ENCODE results near the gene CDC37L1.
"Not testable (repeated sequence)": the region's sequence is repeated elsewhere in the genome, so short reads cannot be mapped to it uniquely, and the experiment has no call there.

The CDC37L1 gene

DNA sequence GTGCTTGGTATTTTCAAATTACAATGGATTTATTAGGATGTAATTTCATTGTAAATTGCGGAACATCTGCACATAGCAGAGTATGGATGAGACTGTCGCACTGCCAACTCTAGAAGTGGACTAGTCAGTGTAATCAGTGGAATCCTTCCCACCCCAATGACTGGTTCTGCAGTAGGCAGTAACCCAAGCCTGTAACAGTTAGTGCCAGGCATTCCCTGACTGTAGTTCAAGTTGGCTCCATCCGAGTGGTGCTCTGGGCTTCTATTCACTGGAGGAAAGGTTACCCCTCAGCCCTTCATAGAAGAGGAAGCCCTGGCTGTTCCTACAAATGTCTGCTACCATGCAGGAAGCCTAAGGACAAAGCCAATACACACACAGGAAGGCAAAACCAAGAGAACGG, 38.4 kb downstream of the CDC37L1 start:
- no peak for DNase-seq

DNA sequence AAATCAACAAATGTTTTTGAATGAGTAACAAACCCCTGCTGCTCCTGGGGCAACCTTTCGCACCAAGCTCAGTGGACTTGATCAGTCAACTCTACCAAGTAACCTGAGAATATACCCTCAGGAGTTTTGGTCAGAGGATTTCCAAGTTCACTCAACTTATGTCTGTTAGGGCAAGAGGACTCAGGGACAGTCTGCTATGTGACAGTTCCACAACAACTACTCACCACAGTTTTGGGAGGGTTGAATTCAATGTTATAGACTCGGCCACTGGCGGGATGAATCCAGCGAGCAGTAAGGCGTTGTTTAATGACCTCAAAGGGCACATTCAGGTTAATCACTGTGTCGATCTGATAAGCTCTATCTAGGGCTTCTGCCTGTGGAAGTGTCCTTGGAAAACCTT, 39.5 kb downstream of the CDC37L1 start:
- DNase-seq: peak; percentile 1

DNA sequence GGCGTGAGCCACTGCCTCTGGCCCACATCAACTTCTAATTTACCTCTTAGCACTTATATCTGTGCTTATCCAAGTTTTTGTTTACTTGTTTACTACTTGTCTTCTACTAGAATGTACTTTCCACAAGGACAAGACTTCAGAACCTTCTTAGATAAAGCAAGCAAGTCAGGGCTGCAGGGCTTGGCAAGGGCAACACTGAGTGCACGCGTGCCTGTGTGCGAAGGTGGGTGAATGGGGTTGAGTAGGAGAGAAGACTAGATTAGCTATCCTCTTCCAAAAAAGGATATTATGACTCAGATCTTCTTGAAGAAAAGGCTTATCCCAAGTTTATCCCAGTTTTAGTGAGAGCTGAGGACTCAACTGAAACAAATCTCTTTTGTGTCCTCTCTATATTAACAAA, 42.4 kb downstream of the CDC37L1 start:
- no peak for DNase-seq

DNA sequence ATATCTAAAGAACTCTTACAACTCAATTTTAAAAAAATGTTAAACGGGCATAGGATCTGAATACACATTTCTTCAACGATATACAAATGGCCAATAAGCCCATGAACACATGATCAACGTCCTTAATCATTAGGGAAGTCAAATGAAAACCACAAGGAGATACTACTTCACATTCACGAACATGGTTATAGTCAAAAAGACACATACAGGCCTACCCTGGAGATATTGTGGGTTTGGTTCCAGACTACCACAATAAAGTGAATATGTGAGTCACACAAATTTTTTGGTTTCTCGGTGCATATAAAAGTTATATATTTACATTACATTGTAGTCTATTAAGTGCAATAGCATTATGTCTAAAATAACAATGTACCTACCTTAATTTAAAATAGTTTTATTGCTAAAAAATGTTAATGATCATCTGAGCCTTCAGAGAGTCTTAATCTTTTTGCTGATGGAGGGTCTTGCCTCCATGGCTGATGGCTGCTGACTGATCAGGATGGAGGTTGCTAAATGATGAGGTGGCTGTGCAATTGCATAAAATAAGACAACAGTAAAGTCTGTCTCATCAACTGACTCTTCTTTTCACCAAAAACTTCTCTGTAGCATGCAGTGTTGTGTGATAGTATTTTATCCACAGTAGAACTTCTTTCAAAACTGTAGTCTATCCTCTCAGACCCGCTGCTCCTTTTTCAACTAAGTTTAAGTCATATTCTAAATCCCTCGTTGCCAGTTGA, 46.5 kb downstream of the CDC37L1 start:
- DNase-seq: no peak

DNA sequence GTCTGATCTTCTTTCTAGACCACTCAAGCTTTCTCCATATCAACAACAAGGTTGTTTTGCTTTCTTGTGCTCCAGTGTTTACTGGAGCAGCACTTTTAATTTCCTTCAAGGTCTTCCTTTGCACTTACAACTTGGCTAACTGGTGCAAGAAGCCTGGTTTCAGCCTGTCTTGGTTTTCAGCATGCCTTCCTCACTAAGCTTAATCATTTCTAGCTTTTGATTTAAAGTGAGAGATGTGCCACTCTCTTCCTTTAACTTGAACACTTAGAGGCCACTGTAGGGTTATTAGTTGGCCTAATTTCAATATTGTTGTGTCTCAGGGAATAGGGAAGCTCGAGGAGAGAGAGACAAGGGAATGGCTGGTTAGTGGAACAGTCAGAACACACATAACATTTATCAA, 48.2 kb downstream of the CDC37L1 start:
- no peak for DNase-seq

- DNase-seq: no peak
These were observed 53.5 kb downstream of the CDC37L1 start for GRCh38 chr9:4732890-4733289.

GRCh38 chr9:4734150-4734549, 54.8 kb downstream of the CDC37L1 start:
- DNase-seq: peak; percentile 64

- peak; percentile 20 for DNase-seq
These were observed 59.7 kb downstream of the CDC37L1 start for GRCh38 chr9:4738866-4739586.

DNA sequence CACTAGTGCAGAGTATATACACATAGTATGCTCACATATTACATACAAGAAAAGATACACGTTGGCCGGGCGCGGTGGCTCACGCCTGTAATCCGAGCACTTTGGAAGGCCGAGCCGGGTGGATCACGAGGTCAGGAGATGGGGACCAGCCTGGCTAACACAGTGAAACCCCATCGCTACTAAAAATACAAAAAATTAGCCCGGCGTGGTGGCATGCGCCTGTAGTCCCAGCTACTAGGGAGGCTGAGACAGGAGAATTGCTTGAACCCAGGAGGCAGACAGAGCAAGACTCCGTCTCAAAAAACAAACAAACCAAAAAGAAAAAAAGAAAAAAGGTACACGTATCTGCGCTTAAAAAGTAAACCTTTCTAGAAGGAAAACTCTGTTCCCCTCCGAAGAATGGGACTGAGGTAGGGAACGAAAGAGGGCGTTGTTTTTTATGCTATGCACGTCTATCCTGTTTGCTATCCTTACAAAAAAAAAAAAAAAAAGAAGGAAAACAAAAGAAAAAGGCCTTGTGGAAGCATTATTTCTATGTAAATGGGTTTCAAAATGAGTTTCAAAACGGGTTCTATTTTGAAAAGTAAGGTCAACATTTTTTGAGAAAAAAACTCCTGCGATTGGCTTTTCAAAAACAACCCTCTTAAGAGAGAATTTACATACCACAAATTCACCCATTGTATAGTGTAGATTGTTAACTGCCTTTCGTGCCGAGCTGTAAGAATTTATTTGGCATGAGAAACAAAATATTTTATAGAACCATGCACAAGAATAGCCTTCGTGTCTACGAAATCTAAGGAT, 60.4 kb downstream of the CDC37L1 start:
- peak; percentile 33 for DNase-seq

DNA sequence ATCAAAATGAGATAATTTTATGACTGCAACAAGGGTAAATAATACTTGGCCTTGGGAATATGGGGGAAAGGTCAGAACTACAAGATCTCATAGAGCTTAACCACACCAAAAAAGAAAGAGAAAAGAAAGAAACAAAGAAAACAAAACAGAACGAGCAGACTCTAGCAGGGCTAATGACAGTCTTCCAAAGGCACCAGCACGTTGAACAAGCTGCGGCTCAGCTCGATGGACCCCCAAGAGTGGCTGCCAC, 60.9 kb downstream of the CDC37L1 start:
- no peak for DNase-seq

- DNase-seq: peak; percentile 86
These were observed 61.4 kb downstream of the CDC37L1 start, which contains the start of gene AK3 for GRCh38 chr9:4740638-4741364. TSS of gene AK3 (minus strand) at chr9:4741202. CDS start at chr9:4741087, 115 bp downstream.

- DNase-seq: peak; percentile 28
These were observed 62.2 kb downstream of the CDC37L1 start for GRCh38 chr9:4741365-4742089.

DNA sequence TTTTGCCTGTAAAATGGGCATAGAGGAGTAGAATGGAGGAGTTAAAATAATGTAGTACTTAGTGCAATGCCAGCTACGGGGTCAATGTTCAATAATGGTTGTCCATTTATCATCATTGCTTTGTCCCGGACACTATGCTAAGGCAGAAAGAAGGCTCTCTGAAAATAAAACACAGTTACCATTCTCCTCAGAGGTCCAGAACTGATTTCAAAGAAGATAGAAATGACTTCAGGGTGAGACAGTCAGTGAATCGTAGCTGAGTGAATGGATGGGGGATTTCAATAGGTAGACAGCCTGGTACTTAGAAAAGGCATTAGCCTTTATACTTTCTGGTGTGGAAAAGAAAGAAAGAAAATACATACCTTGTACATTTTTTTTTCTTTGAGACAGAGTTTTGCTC, 62.9 kb downstream of the CDC37L1 start:
- no peak for DNase-seq

- no peak for DNase-seq
These were observed 63.9 kb downstream of the CDC37L1 start for GRCh38 chr9:4743131-4743875.

- no peak for DNase-seq
These were observed 67.1 kb downstream of the CDC37L1 start for GRCh38 chr9:4746278-4747030.

DNA sequence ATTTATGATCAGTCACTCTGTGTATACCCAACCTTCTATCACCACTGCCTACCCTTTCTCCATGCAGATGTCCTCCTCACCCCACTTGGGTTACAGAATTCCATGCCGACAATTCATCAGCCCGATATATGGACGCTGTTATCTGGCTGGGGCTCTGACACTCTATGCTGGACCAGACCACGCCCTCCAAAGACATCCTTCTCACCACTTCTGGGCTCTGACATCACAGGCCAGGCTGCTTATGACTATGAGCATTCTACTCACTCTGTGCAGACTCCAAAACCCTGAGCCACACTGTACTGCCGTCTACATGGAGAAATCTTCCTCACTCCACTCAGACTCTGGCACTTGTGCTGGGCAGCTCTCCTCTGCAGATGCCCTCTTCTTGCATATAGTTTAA, 69.2 kb downstream of the CDC37L1 start:
- DNase-seq: no peak

DNA sequence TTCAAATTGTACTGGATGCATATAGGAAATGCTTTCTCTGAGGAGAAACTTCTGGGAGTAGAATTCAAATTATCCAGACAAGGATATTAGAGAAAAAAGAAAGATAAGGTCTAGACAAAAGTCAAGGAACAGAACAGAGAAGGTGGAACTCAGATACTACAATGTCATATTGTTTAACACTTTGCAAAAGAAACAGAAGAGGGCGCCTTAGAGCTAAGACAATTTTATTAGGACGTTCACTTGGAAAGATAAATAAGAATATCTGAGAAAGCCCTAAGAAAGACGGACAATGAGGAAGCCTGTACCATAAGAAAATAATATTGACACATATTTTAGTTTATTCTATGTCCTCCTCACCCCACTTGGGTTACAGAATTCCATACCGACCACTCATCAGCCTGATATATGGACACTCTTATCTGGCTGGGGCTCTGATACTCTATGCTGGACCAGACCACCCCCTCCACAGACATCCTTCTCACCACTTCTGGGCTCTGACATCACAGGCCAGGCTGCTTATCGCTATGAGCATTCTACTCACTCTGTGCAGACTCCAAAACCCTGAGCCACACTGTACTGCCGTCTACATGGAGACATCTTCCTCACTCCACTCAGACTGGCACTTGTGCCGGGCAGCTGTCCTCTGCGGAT, 70.8 kb downstream of the CDC37L1 start:
- DNase-seq: peak; percentile 57

GRCh38 chr9:4754530-4754929, 75.2 kb downstream of the CDC37L1 start:
- not testable (repeated sequence) for DNase-seq

GRCh38 chr9:4755026-4755609, 75.7 kb downstream of the CDC37L1 start:
- DNase-seq: no peak

DNA sequence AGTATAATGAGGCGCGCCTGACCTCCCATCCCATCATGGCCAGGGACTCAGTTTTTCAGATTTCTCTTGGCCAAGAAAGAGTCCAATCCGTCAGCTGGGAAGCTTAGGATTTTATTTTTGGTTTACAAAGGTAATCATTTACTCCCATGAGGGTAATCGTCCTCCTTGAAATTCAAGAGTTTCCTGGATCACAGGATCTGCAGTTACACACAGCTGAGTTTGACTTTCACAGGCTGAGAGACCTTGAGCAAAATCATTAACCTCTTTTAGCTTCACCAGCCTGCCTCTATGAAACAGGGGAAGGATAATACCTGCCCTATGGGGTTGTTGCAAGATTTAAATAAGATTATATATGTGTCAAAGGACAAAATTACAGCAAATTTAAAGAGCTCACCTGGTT, 77.1 kb downstream of the CDC37L1 start:
- DNase-seq: no peak

All from NCI-H82 (cell line).